HEK293 (cell line): Measurements from ENCODE around the gene SSTR5.

ENCODE experiments used
- CTCF ChIA-PET: fragments of 350-600 bp; formaldehyde crosslinking; extraction: SDS; loops from one replicate; lab custom pipeline; 2021; ENCODE audit warnings: antibody characterized with exemption; lab: Yijun Ruan, JAX
- POLR2A ChIA-PET: fragments of 300-600 bp; formaldehyde crosslinking; extraction: SDS; loops from one replicate; lab custom pipeline; 2020; ENCODE audit warnings: antibody characterized with exemption, inconsistent platforms; lab: Yijun Ruan, JAX
- H3K27ac ChIP-seq: fragments of 200-500 bp; sonication (Bioruptor generic); 2 replicates; pipeline ENCODE4 v1.5.1; 2014; ENCODE audit warnings: low read depth, low read length, control low read depth, inconsistent platforms; ENCODE audit errors: extremely low read depth
- H3K36me3 ChIP-seq, 2 experiments: fragments of 200-500 bp in 1 of 2; sonication (Bioruptor generic) in 1 of 2; 1 replicate in 1 of 2; 2 replicates in 1 of 2; pipeline ENCODE4 v1.5.1; 2014 to 2017; ENCODE audit warnings: inconsistent platforms in 2 of 2, low read length in 2 of 2; ENCODE audit not compliant: control insufficient read depth in 2 of 2, insufficient read depth in 1 of 2
- H3K4me1 ChIP-seq: fragments of 200-500 bp; sonication (Bioruptor generic); 2 replicates; pipeline ENCODE4 v1.5.1; 2014; ENCODE audit warnings: mild to moderate bottlenecking, low read length, inconsistent platforms; ENCODE audit not compliant: control insufficient read depth, insufficient read depth
- H3K4me3 ChIP-seq: 2 replicates; pipeline ENCODE4 v1.5.1; 2011; ENCODE audit warnings: low read depth, mild to moderate bottlenecking, control low read depth, low read length, moderate library complexity
- H3K9me3 ChIP-seq: fragments of 200-500 bp; sonication (Bioruptor generic); 2 replicates; pipeline ENCODE4 v1.5.1; 2014; ENCODE audit warnings: low read depth, low read length, inconsistent platforms; ENCODE audit not compliant: control insufficient read depth, insufficient read depth
- GLI4 ChIP-seq: fragments of 450-650 bp; formaldehyde crosslinking; IDR thresholded peaks from 2 replicates; pipeline ENCODE4 v1.5.1; 2016; ENCODE audit warnings: missing biosample characterization, missing genetic modification characterization
- GLIS1 ChIP-seq: fragments of 450-650 bp; formaldehyde crosslinking; IDR thresholded peaks from 2 replicates; pipeline ENCODE4 v1.5.1; 2016; ENCODE audit warnings: missing biosample characterization, missing genetic modification characterization
- GLIS2 ChIP-seq: fragments of 450-650 bp; formaldehyde crosslinking; IDR thresholded peaks from 2 replicates; pipeline ENCODE4 v1.5.1; 2016; ENCODE audit warnings: missing biosample characterization, missing genetic modification characterization
- KLF17 ChIP-seq: fragments of 450-650 bp; formaldehyde crosslinking; IDR thresholded peaks from 2 replicates; pipeline ENCODE4 v1.5.1; 2016; ENCODE audit warnings: missing biosample characterization, missing genetic modification characterization
- PATZ1 ChIP-seq: fragments of 450-650 bp; formaldehyde crosslinking; IDR thresholded peaks from 2 replicates; pipeline ENCODE4 v1.5.1; 2016; ENCODE audit warnings: missing biosample characterization, missing genetic modification characterization
- PRDM2 ChIP-seq: fragments of 450-650 bp; formaldehyde crosslinking; IDR thresholded peaks from 2 replicates; pipeline ENCODE4 v1.5.1; 2016; ENCODE audit warnings: missing biosample characterization, missing genetic modification characterization, borderline replicate concordance
- REPIN1 ChIP-seq: fragments of 450-650 bp; formaldehyde crosslinking; IDR thresholded peaks from 2 replicates; pipeline ENCODE4 v1.5.1; 2017; ENCODE audit warnings: missing biosample characterization, missing genetic modification characterization, low read depth
- REST ChIP-seq: fragments of 450-650 bp; formaldehyde crosslinking; IDR thresholded peaks from 2 replicates; pipeline ENCODE4 v1.5.1; 2016; ENCODE audit warnings: missing biosample characterization, missing genetic modification characterization
- SCRT1 ChIP-seq: fragments of 450-650 bp; formaldehyde crosslinking; IDR thresholded peaks from 2 replicates; pipeline ENCODE4 v1.5.1; 2016; ENCODE audit warnings: missing biosample characterization, missing genetic modification characterization, borderline replicate concordance
- SCRT2 ChIP-seq: fragments of 450-650 bp; formaldehyde crosslinking; IDR thresholded peaks from 2 replicates; pipeline ENCODE4 v1.5.1; 2016; ENCODE audit warnings: missing biosample characterization, missing genetic modification characterization
- ZBTB48 ChIP-seq: fragments of 450-650 bp; formaldehyde crosslinking; IDR thresholded peaks from 2 replicates; pipeline ENCODE4 v1.5.1; 2016; ENCODE audit warnings: missing biosample characterization, missing genetic modification characterization
- ZIC2 ChIP-seq: fragments of 450-650 bp; formaldehyde crosslinking; IDR thresholded peaks from 2 replicates; pipeline ENCODE4 v1.5.1; 2016; ENCODE audit warnings: missing biosample characterization, missing genetic modification characterization
- ZNF391 ChIP-seq: fragments of 450-650 bp; formaldehyde crosslinking; IDR thresholded peaks from 2 replicates; pipeline ENCODE4 v1.5.1; 2016; ENCODE audit warnings: low read depth, missing biosample characterization, missing genetic modification characterization, borderline replicate concordance
- ZNF585B ChIP-seq: fragments of 450-650 bp; formaldehyde crosslinking; IDR thresholded peaks from 2 replicates; pipeline ENCODE4 v1.5.1; 2016; ENCODE audit warnings: missing biosample characterization, missing genetic modification characterization
- ZNF600 ChIP-seq: fragments of 450-650 bp; formaldehyde crosslinking; IDR thresholded peaks from 2 replicates; pipeline ENCODE4 v1.5.1; 2016; ENCODE audit warnings: missing biosample characterization, missing genetic modification characterization
- ZNF843 ChIP-seq: fragments of 450-650 bp; formaldehyde crosslinking; IDR thresholded peaks from 2 replicates; pipeline ENCODE4 v1.5.1; 2016; ENCODE audit warnings: missing biosample characterization, missing genetic modification characterization

SSTR5 gene

GRCh38 chr16:1070864-1071408 lies 1.6 kb upstream of the SSTR5 start:
- no peaks in the 10 kb centered on the region; the same call in 1 of the 2 replicates for H3K4me1 ChIP-seq
- TF ChIP-seq ZIC2 (tag by site-specific recombination) (peak; percentile 77), ZNF585B (tag by site-specific recombination) (no peak), PATZ1 (0 out of 2 replicates have a peak, but pooled peaks have one; percentile 1)
- TF ChIP-seq, all 188 proteins: peak for 2
- CTCF ChIA-PET: interaction anchor here (3.5 kb wide), 1 partner anchor 14 kb away, joined by 28 read pairs; no protein-coding TSS in a partner anchor
- Histone ChIP-seq H3K4me3 (no peak overlapping the region), H3K36me3 (no peaks in the 10 kb centered on the region), H3K27ac (no peak overlapping the region), H3K9me3 (no peaks in the 10 kb centered on the region)
- POLR2A ChIA-PET: interaction anchor here (0.5 kb wide), 1 partner anchor 41 kb away, joined by 6 read pairs; no protein-coding TSS in a partner anchor

- ChIA-PET POLR2A (no interaction called here), CTCF (interaction anchor here (0.6 kb wide), 4 partner anchors 14 to 259 kb away, joined by 3 to 5 read pairs (median 4); no protein-coding TSS in a partner anchor)
- Histone ChIP-seq H3K9me3 (no peaks in the 10 kb centered on the region), H3K36me3 (no peaks in the 10 kb centered on the region), H3K4me1 (no peaks in the 10 kb centered on the region; the same call in 1 of the 2 replicates), H3K27ac (no peak overlapping the region), H3K4me3 (no peak overlapping the region)
- TF ChIP-seq SCRT2 (peak; percentile 82), GLI4 (tag by site-specific recombination) (no peak), KLF17 (tag by site-specific recombination) (no peak), ZBTB48 (tag by site-specific recombination) (no peak), GLIS2 (no peak), ZNF391 (tag by site-specific recombination) (no peak), ZIC2 (tag by site-specific recombination) (peak; percentile 85), PATZ1 (peak; percentile 23), PRDM2 (tag by site-specific recombination) (no peak), SCRT1 (peak; percentile 76), ZNF843 (no peak), ZNF600 (tag by site-specific recombination) (peak; percentile 64), GLIS1 (tag by site-specific recombination) (peak; percentile 47), REST (tag by site-specific recombination) (no peak), REPIN1 (tag by site-specific recombination) (no peak)
These were observed 854 bp upstream of the SSTR5 start for GRCh38 chr16:1071561-1072225.
